HG02623 (cell line): ENCODE data around the gene DEAF1.

Source experiments
- ATAC-seq: cut with Tn5 transposase; IDR thresholded peaks from one replicate; pipeline ENCODE4 v1.9.1; 2021; ENCODE audit warnings: moderate library complexity; ENCODE audit not compliant: unreplicated experiment

DEAF1 gene

DNA sequence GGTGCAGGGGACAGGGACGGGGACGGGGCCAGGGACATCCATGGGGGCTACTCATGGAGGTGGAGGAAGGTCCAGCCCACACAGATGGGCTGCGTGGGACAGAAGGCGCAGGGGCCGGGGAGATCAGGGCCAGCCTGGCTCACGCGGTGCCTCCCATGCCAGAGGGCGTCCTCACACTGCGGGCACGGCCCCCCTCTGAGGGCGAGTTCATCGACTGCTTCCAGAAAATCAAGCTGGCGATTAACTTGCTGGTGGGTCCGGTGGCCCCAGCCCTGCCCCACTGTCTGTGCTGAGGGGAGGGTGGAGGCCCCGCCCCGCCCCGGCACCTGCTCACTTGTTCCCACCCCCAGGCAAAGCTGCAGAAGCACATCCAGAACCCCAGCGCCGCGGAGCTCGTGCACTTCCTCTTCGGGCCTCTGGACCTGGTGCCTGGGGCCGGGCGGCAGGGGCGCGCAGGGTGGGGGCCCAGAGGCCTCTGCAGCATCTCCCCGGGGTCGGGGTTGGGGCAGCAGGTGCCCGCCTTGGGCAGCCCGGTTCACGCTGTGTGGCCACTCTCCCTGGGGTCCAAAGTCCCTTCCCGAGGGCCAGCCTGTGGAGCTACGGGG, 26.8 kb upstream of the DEAF1 start:
- ATAC-seq = no peak

DNA sequence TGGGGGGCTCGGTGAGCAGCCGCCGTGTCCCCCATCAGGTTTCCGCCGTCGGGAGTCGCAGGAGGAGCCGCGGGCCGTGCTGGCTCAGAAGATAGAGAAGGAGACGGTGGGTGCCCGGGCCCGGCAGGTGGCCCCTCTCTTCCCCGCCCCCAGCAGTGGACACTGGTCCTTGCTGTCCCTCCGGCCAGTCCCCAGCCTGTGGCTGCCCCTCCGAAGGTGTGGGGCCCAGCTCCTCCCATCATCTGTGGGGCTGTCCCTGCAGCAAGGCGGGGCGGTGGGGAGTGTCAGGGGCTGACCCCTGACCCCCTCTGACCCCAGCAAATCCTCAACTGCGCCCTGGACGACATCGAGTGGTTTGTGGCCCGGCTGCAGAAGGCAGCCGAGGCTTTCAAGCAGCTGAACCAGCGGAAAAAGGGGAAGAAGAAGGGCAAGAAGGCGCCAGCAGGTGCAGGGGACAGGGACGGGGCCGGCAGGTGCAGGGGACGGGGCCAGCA, 26.3 kb upstream of the DEAF1 start:
- no peak for ATAC-seq

DNA sequence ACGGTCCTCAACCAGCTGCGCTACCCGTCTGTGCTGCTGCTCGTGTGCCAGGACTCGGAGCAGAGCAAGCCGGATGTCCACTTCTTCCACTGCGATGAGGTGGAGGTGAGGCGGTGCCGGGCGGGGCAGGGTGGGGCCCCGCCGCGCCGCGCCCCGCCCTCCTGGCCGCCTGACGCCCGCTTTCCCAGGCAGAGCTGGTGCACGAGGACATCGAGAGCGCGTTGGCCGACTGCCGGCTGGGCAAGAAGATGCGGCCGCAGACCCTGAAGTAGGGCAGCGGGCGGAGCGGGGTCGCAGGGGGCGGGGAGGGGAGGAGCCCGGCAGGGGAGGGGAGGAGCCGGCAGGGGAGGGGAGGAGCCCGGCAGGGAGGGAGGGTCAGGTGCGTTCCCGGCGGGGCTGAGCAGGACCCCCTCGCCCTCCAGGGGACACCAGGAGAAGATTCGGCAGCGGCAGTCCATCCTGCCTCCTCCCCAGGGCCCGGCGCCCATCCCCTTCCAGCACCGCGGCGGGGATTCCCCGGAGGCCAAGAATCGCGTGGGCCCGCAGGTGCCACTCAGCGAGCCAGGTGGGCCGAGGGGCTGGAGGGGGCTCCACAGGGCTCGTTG, 25.7 kb upstream of the DEAF1 start:
- no peak for ATAC-seq

DNA sequence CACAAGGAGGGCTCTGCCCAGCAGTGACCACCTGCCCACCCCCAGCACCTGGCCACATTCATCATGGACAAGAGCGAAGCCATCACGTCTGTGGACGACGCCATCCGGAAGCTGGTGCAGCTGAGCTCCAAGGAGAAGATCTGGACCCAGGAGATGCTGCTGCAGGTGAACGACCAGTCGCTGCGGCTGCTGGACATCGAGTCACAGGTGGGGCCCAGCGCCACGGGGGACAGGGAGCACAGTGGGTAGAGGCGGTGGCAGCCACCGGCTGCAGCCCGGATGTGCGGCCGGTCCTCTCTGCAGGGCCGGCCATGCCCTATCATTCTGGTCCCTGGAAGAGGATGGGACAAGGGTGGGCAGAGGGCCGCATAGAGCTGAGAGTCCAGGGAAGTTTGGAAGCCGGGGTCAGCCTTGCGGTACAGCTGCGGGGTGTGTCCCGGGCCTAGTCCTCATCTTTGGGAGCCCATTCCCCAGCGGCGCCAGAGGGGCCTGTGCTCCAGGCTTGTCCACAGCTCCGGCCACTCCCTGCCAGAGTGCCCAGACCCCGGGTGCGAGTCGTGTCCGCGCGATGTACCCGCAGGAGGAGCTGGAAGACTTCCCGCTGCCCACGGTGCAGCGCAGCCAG, 25.1 kb upstream of the DEAF1 start:
- no peak for ATAC-seq

DNA sequence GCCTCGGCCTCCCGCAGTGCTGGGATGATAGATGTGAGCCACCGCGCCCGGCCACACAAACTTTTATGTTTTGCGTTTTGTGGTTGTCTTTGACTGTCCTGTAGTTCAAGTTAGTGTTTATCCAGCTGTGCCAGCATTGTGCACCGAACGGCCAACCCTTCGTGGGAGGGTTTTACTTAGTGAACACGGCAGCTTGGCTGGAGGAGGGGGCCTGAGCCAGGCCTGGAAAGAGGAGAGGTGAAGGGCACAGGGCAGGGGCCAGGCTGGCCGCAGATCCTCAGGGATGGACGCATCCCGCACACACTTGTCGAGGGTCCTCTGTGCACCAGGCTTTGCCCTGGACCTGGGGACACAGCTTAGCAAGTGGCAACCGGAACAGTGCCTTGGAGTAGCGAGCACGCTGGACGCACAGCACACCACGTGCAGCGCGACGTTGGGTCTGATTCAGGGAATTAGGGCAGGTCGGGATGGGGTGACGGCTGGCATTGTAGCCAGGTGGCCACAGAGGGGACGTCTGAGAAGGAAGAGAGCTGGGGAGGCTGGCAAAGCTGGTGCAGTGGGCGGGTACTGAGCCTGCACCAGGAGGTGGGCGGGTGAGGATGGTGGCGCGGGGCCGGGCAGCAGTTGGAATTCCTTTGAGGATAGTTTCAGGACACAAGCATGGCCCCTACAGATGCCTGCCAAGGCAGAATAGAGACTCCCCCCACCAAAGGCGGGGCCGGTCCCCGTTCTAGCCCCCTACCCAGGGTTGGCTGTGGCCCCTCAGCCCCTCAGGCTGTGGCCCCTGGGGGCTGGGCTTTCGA, 24.4 kb upstream of the DEAF1 start:
- ATAC-seq = no peak

DNA sequence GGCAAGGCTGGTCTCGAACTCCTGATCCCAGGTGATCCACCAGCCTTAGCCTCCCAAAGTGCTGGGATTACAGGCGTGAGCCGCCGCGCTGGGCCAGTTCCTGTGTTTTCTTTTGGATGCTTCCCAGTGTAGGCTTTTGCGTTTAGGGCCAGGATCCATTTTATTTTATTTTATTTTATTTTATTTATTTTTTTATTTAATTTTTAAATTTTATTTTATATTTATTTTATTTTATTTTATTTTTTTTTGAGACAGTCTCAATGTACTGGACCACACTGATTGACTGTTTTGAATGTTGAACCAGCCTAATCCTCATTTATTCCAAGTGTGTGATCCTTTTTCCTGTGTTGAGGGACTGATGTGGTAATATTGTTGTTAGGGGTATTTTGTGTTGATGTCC, 19.4 kb upstream of the DEAF1 start:
- no peak for ATAC-seq

DNA sequence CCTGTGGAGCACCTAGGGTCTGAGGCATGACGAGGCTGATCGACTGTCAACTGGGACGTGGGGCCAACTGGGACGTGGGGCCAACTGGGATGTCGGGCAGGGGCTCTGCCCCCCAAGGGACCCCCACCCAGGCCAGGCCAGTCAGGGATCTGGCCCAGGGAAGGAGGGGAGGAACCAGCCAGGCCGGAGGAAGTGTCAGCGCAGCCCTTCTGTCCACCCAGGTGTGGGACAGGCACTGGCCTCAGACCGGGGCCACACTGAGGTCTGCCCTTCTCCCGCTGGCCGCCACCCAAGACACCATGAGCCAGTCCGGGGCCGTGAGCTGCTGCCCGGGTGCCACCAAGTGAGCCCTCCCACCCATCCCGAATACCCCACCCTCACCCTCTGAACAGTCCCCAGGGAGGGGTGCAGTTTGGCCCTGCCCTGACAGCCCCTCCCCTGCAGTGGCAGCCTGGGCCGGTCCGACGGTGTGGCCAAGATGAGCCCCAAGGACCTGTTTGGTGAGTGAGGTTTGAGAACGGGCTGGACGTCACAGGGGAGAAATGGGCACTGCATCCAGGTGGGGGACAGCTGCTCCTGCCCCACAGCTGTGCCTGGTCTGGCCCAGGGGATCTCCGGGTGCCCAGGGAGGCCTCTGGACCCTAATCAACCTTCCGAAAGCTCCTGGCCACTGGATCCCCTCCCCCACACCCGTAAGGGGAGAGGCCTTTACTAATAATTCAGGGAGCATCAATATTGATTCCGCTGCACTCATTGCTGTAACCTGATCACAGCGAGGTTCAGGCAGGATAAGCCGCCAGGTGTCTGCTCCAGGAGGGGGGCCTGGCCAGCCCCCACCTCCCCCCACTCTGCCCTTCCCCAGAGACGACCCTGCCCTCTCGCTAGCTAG, 14.3 kb upstream of the DEAF1 start:
- no peak for ATAC-seq

DNA sequence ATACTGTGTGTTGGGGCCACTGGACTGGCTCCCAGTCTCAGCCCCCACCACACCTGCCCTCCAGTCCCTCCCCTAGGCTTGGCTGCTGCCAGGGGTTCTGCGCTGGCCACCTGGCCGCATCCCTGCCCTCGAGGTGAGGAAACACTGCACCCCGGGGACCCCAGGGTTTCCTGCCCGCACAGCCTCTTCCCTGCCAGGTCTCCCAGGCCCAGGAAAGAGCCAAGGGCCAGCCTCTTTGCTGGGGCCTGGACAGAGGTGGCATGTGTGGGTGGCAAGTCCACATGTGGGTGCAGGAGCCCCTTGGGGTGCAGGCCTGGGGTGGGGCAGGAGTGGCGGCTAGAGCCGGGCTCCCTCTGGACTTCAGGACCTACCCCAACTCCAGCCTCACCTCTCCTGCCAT, 13.5 kb upstream of the DEAF1 start:
- ATAC-seq = no peak

DNA sequence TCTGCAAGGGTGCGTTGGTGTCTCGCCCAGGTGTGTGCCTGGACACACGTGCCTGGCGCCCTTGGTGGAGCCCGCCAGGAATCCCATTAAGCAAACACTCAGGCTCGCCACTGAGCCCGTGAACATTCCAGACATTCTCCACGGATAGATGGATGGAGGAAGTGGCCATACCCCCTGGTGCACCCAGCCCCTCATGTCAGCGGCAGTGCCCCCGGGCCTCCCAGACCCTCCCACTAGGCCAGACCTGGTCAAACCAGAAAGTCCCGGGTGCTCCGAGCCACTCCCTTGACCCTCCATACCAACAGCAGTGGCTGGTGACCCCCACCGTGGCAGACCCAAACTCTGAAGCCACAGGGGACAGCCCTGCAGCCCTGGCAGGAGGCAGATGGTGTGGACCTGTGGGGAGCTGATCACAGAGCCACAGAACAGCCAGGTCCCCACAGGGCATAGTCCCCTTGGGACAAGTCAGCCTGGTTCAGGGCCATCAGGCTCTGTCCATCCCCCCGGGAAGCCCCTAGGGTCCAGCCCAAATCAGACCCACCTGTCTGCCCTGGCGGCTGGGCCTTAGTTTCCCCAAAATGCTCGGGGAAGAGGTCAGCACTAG, 12.9 kb upstream of the DEAF1 start:
- ATAC-seq = no peak

DNA sequence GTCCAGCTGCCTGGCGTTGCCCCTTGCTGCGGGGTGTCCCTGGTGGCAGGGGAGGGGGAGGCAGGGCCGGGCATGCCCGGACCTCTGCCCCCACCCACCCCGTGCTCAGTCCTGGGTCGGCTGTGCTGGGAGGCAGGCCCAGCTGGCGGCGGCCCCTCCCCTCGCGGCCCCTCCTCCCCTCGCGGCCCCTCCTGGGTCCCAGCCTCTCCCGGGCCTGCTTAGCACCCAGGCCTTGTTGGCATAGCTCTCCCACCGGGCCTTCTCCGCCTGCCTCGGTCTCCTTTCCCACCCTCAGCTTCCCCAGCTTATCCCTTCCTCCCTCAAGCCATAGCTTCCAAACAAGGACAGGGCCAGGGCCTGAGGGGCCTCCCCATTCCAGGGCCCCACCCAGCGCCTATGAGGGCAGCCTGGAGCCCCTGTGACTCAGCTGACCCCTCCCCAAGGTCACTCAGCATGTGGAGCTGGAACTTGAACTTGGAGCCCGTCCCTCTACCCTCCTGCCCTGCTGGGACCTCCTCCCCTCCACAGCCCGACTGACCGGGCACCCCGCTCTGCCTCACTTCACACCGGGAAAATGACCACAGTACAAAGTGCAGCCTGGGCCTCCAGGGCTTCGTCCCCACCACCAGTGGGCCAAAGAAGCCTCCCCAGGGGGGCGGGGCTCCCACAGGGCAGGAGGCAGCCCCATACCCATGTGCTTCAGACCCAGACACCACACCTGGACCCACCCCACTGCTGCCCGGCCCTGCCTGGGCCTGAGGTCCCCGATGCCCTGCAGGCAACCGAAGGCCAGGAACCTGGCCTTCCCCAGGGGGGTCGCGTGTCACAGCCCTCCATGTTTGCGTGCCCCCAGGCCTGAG, 12.2 kb upstream of the DEAF1 start:
- no peak for ATAC-seq

DNA sequence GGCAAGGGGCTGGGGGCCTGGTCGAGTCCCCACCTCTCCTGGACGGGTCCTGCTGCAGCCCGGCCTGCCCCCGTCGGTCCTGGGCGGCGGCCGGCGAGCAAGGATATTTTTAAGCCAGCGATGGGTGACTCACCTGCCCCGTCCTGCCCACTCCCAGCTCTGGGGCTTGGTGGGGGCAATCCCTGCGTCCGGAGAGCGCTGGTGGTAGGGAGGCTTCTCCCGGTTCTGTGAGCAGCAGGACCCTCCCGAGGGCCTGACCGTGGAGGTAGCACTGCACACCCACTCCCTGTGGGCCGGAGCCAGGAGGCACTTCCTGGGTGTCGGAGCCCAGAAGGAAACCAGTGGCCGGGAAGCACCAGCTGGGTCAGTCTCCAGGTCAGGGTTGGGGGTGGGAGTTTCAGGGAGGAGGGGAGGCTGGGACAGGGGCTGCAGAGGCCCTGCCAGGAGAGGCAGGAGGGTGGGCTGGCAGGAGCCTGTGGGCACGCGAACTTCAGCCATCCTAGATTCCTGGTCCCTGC, 11.5 kb upstream of the DEAF1 start:
- ATAC-seq = no peak

DNA sequence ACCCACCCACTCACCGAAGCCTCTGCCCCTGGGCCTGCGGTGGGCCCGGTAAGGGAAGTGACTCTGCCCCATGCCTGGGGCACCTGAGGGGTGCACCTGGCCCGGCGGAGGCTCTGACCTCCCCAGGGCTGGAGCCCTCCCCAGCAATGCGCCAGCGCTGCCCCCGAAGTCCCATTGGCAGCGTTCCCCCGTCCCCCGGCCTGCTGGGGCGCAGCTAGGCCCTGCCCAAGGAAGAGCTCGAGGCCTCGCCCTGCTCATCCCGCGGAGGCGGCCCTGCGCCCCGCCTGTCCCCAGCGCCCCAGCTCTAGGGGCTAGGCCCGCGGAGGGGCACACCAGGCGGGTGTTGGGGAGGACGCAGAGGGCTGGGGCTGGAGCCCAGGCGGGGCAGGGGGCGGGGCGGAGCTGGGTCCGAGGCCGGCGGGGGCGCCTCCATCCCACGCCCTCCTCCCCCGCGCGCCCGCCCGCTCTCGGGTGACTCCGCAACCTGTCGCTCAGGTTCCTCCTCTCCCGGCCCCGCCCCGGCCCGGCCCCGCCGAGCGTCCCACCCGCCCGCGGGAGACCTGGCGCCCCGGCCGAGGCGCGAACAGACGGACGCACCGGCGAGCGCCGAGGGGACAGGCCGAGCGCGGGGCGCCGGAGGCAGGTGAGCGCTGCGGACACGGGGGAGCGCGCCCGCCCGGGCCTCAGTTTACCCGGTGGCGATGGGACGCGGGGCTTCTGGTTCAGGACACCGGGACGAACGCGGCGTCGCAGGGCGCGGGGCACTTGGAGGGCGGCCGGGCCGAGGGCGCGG, 10.8 kb upstream of the DEAF1 start, which contains the start of gene EPS8L2:
Gene EPS8L2 (plus strand): TSS at position 586 of the 793 bp plus-strand sequence. CDS start 3,177 bp downstream, outside the sequence.
- no peak for ATAC-seq

DNA sequence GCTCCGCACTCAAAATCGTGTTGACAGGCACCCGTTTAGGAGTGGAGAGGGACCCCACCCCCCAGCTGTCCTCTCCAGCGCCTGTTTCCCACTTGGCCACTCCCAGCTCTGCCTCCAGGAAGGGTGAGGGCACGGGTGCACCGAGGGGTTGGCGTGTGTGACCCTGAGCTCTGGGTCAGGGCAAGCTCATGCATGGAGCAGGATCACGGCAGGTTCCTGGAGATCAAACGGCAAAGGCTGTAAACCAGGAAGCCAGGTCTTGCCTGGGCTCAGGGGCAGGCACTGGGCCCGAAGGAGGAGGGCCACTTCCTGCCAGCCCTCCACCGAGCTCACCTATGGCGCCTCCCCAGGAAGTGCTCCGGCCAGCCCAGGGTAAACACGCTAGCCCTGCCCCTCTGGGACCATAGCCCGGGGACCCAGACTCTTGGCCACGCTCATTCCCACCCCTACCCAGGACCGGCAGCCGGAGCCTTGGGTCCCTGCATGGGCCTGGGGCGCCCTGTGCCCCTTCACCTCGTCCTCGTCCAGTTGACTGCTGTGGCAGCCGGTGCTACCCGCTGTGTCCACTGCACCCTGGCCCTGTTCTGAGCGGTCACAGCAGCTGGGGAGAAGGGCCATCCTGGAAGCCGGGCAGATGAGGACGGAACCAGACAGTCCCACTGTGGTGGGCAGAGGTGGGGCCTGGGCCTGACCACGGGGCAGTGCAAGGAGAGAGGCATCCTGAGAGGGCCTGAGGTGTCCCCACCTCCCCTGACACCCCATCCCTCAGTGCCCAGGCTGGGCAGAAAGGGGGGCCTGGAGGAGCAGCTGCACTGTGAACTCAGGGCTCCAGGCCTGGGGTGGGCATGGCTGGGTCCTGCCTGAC, 10.0 kb upstream of the DEAF1 start:
- ATAC-seq = no peak

DNA sequence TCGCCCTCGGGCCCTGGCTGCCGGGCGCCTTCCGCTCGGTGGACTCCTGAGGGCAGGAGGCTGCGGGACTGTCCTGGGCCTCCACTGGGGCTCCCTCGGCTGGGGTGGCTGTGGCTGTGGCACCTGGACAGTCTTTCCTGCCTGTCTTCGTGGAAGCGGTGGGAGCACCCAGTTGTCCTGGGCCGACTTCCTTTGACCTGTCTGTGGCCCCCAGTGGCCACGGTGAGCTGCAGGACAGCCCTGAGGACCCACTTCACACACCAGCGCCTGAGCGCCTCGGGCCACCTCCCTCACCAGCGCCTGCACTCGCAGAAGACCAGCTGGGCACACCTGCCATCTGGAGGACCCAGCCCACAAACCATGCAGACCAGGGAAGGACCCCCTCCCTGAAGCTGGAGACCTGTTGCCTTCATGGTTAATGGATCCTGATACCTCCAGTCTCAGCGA, 9.2 kb upstream of the DEAF1 start:
- ATAC-seq = no peak

DNA sequence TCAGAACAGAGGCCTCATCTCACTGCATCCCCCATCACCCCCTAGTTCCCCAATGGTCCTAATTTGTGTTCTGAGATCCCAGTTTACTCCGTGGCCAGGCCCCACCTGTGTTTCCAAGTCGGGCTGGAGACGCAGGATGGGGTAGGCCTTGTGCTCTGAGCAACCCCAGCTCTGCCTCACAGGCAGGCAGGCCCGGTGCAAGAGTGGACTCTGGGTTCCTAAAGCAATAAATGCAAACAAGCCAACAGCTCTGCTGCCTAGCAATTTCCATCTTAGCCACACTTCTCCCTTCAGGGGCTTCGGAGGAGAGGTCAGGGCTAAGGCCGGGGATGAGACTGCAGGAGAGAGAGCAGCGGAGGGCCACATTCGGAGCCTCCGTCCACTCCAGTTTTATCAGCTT, 8.5 kb upstream of the DEAF1 start:
- no peak for ATAC-seq

DNA sequence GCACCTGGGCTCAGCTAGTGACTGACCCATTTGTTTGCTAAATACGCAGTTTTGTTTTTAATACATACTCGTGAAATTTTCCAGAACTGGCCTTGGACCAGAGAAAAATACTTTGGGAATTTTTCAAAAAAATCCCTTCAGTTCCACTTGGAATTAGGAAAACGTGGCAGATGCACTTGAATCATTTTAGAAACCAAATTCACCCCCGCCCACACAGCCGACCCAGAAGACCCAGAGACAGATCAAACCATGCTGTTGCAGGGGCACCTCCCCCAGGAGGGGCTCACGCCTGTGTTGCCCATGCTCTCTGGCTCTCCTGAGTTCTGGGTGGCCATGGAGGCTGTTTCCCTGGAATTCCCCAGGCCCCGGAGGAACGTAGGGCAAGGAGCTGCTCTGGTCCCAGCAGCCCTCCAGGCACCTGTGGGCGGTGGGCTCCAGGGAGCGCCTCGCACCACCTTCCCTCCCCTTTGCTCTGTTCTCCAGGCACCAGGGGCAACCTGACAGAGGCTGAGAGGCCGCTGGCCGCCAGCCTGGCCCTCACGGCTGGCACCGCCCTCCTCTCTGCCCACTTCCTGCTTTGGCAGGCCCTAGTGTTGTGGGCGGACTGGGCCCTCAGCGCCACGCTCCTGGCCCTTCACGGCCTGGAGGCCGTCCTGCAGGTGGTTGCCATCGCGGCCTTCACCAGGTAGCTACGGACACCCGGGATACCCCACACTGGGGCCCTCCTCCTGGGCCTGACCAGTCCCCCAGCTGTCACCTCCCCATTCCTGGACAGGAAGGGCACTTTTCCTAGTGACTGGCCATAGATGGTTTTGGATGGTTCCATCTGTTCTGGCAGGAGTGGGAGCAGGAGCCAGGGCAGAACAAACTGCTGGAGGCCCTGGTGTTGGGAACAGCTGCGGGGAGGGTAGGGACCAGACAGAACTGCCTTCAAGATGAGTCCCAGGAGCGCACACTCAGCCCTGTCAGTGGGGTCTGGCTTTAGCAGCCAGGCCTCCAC, 7.7 kb upstream of the DEAF1 start:
- no peak for ATAC-seq
